ENCODE measurements around the gene TKFC.

TKFC gene

DNA sequence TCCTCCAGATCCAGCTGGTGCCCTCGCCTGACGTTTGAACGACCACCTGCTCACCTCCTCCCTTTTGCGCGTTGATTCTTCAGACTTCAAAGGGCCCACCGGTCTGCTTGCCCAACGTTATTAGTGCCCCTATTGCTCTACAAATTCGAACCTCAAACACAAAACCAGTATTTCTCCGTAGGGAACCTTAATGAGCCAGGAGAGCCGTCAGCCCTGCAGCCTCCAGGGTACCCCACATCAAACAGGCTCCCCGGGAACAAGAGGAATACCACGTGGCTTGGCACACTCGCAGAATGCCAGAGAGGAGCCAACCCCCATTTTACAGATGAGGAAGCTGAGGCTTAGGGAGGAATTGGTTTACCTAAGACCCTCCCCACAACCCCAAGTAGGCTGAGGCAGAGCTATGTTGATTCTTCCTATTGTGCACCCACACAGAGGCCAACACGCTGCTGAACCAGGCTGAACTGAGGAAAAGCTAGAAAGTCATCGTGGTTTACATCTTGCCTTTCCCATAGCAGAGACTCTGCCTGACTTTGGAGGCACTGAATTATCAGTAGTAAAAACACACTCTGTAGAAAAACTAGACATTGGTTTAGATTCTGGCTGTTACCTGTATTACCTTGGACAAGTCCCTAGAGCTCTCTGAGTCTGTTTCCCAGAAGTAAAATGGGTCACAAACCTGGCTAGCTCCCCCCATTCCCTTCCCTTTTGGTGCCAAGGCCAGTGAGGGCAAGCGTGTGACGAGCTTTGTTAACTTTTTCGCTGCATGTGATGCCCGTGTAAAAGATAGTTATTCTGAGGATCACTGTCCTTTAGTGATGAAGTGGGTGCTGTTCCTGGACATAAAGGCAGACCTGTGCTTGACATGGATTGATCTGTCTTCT is 764 bp downstream of the TKFC start:
- TF ChIP-seq POLR2A (IDR thresholded peaks at IDR 0.05; ENCODE audit: low read depth, low read length): no peak
- no peak for DNase-seq (ENCODE audit: insufficient read length, low spot score)
- FAIRE-seq: no peak

DNA sequence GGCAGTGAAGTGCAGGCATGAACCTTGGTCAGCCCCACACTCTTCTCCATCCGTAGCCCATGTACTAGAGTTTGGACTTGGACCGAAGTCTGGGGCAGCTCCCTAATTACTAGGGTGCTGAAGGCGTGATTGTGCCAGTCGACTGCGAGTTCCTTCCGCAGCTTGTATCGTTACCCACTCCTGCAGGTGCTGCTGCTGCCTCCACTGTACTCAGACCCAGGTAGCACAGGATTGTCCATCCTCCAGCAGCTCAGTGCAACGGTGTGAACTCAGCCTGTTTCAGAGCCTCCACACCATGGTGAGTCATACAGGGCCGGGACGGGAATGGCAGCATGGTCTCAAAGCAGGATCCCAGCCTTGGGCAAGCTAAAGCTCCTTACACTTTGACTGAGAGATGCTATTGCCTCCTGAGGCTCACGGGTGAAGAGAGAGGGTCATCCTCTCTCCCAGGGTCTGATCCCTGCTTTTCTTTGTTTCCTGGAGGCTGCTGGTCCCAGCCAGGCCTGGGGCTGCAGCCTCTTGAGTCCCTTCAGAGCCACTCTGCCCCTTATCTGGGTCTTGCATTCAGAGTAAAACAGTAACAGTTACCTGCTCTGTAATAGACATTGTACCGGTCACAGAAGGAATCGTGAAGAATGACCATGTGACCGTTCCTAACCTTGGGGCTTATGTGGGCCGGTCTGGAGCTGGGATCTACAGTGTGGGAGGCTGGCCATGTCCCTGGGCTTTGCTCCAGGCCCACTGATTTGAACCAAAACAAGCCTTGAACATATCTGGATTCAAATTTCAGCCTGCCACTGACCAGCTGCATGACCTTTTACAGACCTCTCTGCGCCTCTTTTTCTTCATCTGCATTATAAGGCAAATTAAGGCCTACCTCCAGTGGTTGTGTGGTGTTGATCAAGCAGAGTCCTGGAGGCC is 1.7 kb downstream of the TKFC start:
- no peak; the same call in 1 of the 2 replicates for TF ChIP-seq POLR2A (IDR thresholded peaks at IDR 0.05; ENCODE audit: low read depth, low read length)
- FAIRE-seq (no peak), DNase-seq (ENCODE audit: insufficient read length, low spot score) (peak; percentile 51)

DNA sequence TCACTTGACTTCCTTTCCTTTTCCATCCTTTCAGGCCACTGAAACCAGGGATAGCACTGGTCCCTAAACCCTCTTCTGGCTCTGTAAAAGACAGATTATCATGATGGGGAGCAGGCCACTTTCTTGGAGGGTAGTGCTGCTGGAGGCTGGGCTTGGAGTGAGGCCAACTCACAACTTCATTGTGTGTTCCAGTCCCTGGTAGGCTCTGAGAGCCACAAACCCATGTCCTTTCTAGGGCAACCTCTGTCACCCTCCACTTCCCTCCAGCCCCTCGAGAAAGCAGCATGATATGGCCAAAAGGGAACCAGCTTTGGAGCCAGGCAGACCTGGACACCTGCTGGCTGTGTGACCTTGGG is 2.3 kb downstream of the TKFC start:
- no peak for TF ChIP-seq POLR2A (IDR thresholded peaks at IDR 0.05; ENCODE audit: low read depth, low read length)
- FAIRE-seq: no peak
- no peak for DNase-seq (ENCODE audit: insufficient read length, low spot score)

DNA sequence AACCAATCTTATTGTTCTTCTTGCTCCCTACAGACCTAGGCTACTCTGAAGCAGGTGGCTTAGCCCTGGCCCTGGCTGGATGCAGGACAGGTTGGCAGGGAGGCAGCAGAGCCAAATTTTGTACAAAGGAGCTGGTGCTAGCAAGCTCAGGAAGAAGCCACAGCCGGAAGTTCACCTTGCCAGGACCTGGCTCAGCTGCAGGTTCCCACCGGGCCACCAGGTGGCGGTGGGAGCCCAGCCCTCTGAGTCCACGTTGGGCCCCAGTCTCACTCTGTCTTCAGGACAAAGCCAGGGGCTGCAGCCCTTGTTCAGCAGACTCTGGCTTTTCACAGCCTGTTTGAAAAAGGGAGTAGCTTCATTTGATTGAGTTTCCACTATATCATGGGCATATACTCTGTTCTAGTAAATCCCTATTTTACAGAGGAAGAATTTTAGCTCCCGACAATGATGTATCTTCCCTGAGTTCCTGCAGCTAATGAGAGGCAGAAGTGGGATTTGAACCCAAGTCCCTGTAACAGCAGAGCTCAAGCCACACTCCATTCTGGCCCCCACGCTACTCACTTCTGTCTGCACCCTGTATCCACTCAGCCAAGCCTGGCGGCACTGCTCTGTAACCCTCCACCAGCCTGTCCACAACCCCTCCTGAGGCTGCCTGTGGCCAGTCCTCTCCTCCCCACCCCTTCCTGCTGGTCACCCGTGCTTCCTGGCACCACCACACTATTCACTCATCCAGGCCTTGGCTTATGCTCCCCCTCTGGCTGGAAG is 3.3 kb downstream of the TKFC start:
- FAIRE-seq: no peak
- DNase-seq (ENCODE audit: insufficient read length, low spot score): peak; percentile 83
- TF ChIP-seq POLR2A (IDR thresholded peaks at IDR 0.05; ENCODE audit: low read depth, low read length): no peak

DNA sequence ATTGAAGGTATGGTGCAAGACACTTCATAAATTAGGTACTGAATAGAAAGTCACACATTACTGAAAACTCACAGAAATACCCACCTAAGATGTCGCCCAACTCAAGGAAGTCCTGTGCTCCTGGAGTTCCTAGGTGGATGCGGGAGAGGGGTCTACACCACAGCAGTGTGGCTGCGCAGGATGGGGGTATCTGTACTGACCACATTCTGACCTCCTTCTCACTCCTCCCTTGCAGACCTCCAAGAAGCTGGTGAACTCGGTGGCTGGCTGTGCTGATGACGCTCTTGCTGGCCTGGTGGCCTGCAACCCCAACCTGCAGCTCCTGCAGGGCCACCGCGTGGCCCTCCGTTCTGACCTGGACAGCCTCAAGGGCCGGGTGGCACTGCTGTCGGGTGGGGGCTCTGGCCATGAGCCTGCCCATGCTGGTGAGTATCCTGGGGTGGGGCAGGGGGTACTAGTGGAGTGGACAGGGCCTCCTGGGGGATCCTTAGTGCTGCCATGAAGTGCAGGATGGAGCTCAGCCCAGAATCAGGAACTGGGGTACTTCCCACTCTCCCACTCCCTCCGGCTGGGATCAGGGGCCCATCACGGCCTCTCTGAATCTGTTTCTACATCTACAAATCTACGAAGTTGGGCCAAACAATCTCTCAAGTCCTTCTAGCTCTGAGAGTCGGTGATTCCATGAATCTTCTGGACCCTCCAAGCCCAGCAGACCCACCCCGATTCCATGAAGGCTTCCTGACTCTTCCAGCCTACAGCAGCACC is 4.9 kb downstream of the TKFC start:
- DNase-seq (ENCODE audit: insufficient read length, low spot score): no peak
- FAIRE-seq: no peak
- TF ChIP-seq POLR2A (IDR thresholded peaks at IDR 0.05; ENCODE audit: low read depth, low read length): no peak

DNA sequence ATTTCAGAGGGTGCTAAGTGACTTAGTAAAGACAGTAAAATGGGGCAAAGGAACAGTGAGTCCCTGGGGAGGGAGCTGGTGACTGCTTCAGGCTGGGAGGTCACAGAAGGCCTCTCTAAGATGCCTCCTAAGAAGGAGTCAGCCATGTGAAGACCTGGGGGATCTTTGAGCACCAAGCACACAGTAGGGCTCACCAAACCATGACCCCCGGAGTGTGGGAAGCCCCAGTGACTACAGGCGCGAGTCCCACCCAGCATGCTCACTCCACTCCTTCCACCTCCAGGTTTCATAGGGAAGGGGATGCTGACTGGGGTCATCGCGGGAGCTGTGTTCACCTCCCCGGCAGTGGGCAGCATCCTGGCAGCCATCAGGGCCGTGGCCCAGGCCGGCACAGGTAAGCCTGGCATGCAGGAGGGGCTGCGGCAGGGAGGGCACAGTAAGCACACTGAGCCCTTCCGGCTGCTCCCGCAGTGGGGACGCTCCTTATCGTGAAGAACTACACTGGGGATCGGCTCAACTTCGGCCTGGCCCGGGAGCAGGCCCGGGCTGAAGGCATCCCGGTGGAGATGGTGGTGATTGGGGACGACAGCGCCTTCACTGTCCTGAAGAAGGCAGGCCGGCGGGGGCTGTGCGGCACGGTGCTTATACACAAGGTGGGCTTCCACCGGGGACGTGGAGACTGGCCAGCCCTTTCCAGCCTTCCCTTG is 5.9 kb downstream of the TKFC start:
- FAIRE-seq (no peak), DNase-seq (ENCODE audit: insufficient read length, low spot score) (no peak)
- no peak for TF ChIP-seq POLR2A (IDR thresholded peaks at IDR 0.05; ENCODE audit: low read depth, low read length)

DNA sequence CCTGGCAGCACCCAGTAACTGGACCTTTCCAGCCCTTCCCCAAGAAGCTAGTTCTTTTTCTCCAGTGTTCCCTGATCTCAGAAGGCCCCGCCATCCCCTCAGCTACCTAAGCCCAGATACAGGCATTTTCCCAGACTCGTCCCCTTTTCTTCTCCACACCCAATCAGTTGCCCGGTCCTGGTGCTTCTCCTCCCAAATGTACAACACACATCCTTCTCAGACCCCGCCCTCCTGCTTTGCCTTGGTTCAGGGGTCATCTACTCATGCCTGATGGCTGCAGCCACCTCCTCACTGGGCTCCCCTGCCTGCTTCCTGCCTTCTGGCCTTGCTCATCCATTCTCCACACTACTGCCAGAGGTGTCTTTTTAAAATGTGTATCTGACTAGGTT is 6.5 kb downstream of the TKFC start:
- FAIRE-seq: no peak
- no peak for DNase-seq (ENCODE audit: insufficient read length, low spot score)
- no peak for TF ChIP-seq POLR2A (IDR thresholded peaks at IDR 0.05; ENCODE audit: low read depth, low read length)

DNA sequence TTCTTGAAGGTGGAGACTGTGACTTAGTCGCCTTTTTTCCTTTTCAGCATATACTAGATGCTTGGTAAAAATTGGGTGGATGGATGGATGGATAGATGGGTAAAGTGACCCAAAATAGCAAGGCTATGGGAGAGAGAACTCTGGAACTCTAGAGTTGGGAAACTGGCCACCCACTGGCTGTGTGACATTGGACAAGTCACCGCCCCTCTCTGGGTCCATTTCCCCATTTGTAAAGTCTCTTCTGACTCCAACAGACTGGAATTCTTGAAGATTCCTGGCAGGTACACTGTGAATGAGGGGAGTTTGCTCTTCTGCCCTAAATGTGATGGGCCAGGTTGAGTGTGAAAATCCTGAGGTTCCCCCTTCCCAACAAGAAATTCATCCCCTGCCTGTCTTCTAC is 8.0 kb downstream of the TKFC start:
- TF ChIP-seq POLR2A (IDR thresholded peaks at IDR 0.05; ENCODE audit: low read depth, low read length): no peak
- no peak for FAIRE-seq
- DNase-seq (ENCODE audit: insufficient read length, low spot score): no peak

DNA sequence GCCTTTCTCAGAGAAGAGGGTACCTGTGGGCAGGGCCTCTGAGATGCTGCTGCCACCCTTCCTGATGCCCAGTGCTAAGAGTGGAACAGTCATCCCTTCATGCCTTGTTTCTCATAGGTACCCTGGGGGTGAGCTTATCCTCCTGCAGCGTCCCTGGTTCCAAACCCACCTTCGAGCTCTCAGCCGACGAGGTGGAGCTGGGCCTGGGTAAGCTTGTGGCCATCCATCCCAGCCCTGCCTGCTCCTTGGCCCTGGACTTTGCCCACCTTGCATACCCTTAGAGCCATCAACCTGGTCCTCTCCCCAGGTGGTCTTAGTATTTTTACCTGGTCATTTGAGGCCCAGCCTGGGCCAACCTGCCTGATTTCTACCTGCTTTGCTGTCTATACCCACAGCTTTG is 8.7 kb downstream of the TKFC start:
- TF ChIP-seq POLR2A (IDR thresholded peaks at IDR 0.05; ENCODE audit: low read depth, low read length): no peak
- DNase-seq (ENCODE audit: insufficient read length, low spot score) (no peak), FAIRE-seq (no peak)

DNA sequence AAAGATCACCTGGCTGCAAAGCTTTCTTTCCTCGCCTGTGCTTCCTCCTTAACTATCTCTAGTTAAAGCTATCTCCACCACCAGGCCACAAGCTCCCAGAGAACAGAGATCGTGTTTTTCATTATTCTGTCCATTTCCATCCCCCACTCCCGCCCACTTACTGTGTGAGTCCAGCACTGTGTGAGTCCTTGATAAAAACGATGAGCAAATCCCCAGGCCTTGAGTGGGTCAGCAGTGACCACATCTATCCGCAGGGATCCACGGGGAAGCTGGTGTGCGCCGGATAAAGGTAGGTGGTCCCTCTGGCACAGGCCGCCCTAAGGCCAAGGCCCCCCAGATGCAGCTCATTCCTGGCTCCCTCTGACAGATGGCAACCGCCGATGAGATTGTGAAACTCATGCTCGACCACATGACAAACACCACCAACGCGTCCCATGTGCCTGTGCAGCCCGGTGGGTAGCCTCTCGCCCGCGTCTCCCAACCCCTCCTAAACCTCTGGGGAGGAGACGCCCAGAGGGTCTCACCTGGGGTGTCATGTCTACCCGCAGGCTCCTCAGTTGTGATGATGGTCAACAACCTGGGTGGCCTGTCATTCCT is 9.3 kb downstream of the TKFC start:
- FAIRE-seq (no peak), DNase-seq (ENCODE audit: insufficient read length, low spot score) (no peak)
- TF ChIP-seq POLR2A (IDR thresholded peaks at IDR 0.05; ENCODE audit: low read depth, low read length): no peak

DNA sequence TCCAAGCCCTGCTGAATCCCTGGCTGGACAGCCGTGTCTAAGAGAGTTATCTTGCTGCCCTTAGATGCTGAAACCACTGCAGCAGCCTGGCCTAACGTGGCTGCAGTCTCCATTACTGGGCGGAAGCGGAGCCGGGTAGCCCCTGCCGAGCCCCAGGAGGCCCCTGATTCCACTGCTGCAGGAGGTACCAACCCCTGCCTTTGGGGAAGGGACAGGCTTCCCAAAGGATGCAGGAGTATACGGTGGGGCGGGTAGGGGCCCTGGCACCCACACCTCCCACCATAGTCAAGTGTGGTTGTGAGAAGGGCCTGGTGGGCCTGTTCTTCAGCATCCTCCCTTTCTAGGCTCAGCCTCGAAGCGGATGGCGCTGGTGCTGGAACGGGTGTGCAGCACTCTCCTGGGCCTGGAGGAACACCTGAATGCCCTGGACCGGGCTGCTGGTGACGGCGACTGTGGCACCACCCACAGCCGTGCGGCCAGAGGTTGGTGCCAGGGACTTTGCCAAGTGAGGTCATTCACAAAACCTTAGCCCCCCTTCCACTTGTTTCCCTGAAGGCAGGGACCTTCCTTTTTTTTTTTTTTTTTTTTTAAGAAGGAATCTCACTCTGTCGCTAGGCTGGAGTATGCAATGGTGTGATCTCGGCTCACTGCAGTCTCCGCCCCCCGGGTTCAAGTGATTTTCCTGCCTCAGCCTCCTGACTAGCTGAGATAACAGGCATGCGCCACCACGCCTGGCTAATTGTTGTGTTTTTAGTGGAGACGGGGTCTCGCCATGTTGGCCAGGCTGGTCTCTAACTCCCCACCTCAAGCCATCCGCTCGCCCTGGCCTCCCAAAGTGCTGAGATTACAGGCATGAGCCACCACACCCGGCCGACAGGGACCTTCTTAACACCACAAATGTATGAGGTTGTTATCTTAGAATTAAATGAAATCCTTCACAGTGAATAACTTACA is 11.0 kb downstream of the TKFC start:
- FAIRE-seq (no peak), DNase-seq (ENCODE audit: insufficient read length, low spot score) (no peak)
- TF ChIP-seq POLR2A (IDR thresholded peaks at IDR 0.05; ENCODE audit: low read depth, low read length): no peak
